HG02571 (cell line): ENCODE results near the gene SLN.
A peak's percentile ranks its signal among the peaks of the same experiment; 100 is the strongest.
"Not testable (repeated sequence)": the region's sequence is repeated elsewhere in the genome, so short reads cannot be mapped to it uniquely, and the experiment has no call there.

ENCODE experiments used
- ATAC-seq: cut with Tn5 transposase; IDR thresholded peaks from one replicate; pipeline ENCODE4 v1.9.1; 2021; ENCODE audit warnings: mild to moderate bottlenecking, moderate library complexity; ENCODE audit not compliant: unreplicated experiment

The SLN gene

GRCh38 chr11:107711861-107712755 is at the start of gene SLN:
Gene SLN, minus strand, starts transcription at chr11:107712056.
- no peak for ATAC-seq

- not testable (repeated sequence) for ATAC-seq
These were observed 47.0 kb upstream of the SLN start for GRCh38 chr11:107758719-107759355.

GRCh38 chr11:107757661-107758060 is 45.8 kb upstream of the SLN start:
- no peak for ATAC-seq

GRCh38 chr11:107756553-107756952 is 44.7 kb upstream of the SLN start:
- ATAC-seq: no peak

- no peak for ATAC-seq
These were observed 41.3 kb upstream of the SLN start for GRCh38 chr11:107752949-107753822.

- no peak for ATAC-seq
These were observed 40.7 kb upstream of the SLN start for GRCh38 chr11:107752508-107752907.

GRCh38 chr11:107751082-107751481 is 39.2 kb upstream of the SLN start:
- ATAC-seq: no peak

- no peak for ATAC-seq
These were observed 38.5 kb upstream of the SLN start for GRCh38 chr11:107750313-107750712.

- no peak for ATAC-seq
These were observed 35.8 kb upstream of the SLN start for GRCh38 chr11:107747622-107748021.

- ATAC-seq: no peak
These were observed 32.9 kb upstream of the SLN start for GRCh38 chr11:107744736-107745135.

- ATAC-seq: no peak
These were observed 31.3 kb upstream of the SLN start for GRCh38 chr11:107743191-107743590.

- peak; percentile 69 for ATAC-seq
These were observed 29.4 kb upstream of the SLN start for GRCh38 chr11:107741044-107741823.

- no peak for ATAC-seq
These were observed 28.4 kb upstream of the SLN start for GRCh38 chr11:107740271-107740670.

GRCh38 chr11:107736546-107736945 is 24.7 kb upstream of the SLN start:
- no peak for ATAC-seq

GRCh38 chr11:107733518-107733917 is 21.7 kb upstream of the SLN start:
- ATAC-seq: no peak

- no peak for ATAC-seq
These were observed 20.8 kb upstream of the SLN start for GRCh38 chr11:107732689-107733051.

GRCh38 chr11:107731941-107732688 is 20.3 kb upstream of the SLN start:
- peak; percentile 72 for ATAC-seq

GRCh38 chr11:107722662-107723061 is 10.8 kb upstream of the SLN start:
- no peak for ATAC-seq

GRCh38 chr11:107721207-107721606 is 9.4 kb upstream of the SLN start:
- no peak for ATAC-seq

- ATAC-seq: no peak
These were observed 8.5 kb upstream of the SLN start for GRCh38 chr11:107720303-107720774.
